Neuronal stem cell (in vitro differentiated cells): Measurements from ENCODE around the gene HNRNPH1.
"Not testable (repeated sequence)": the region's sequence is repeated elsewhere in the genome, so short reads cannot be mapped to it uniquely, and the experiment has no call there.

Experiments used
- DNase-seq: peaks from one replicate; pipeline ENCODE4 v3.0.0-alpha.2; 2013; ENCODE audit warnings: low spot score
- H2AFZ ChIP-seq: one replicate; pipeline ENCODE4 v1.6.1; 2013; ENCODE audit warnings: mild to moderate bottlenecking, low read length, inconsistent platforms
- H2AK5ac ChIP-seq: 2 replicates; pipeline ENCODE4 v1.6.1; 2013; ENCODE audit warnings: low read depth, mild to moderate bottlenecking, inconsistent platforms, low read length, moderate library complexity, mixed read lengths
- H2BK120ac ChIP-seq: 2 replicates; pipeline ENCODE4 v1.6.1; 2013; ENCODE audit warnings: low read depth, mild to moderate bottlenecking, inconsistent platforms, low read length, moderate library complexity, mixed read lengths
- H2BK12ac ChIP-seq: one replicate; pipeline ENCODE4 v1.6.1; 2013; ENCODE audit warnings: low read length, inconsistent platforms
- H2BK15ac ChIP-seq: 2 replicates; pipeline ENCODE4 v1.6.1; 2013; ENCODE audit warnings: mild to moderate bottlenecking, low read length, inconsistent platforms, mixed read lengths
- H2BK5ac ChIP-seq: one replicate; pipeline ENCODE4 v1.6.1; 2013; ENCODE audit warnings: inconsistent platforms, mild to moderate bottlenecking, low read length, moderate library complexity
- H3K14ac ChIP-seq: one replicate; pipeline ENCODE4 v1.6.1; 2013; ENCODE audit warnings: low read length, inconsistent platforms
- H3K18ac ChIP-seq: 2 replicates; pipeline ENCODE4 v1.6.1; 2013; ENCODE audit warnings: low read length, inconsistent platforms
- H3K23ac ChIP-seq: 2 replicates; pipeline ENCODE4 v1.6.1; 2013; ENCODE audit warnings: low read depth, mild to moderate bottlenecking, mixed read lengths, low read length, inconsistent platforms; ENCODE audit not compliant: poor library complexity
- H3K27ac ChIP-seq: replicated peaks from 3 replicates; pipeline ENCODE4 v1.5.1; 2013; ENCODE audit warnings: low read length, inconsistent platforms
- H3K27me3 ChIP-seq, 3 experiments: 2 replicates each; pipeline ENCODE4 v1.6.1; 2013; ENCODE audit warnings: low read length in 3 of 3, mild to moderate bottlenecking in 2 of 3, inconsistent platforms in 1 of 3, low read depth in 1 of 3, mixed read lengths in 1 of 3, moderate library complexity in 1 of 3; ENCODE audit not compliant: control insufficient read depth in 3 of 3, insufficient read depth in 3 of 3
- H3K36me3 ChIP-seq, 2 donors: replicated peaks in 1 of 2; 2 replicates each; pipeline ENCODE4 v1.6.1; 2013; ENCODE audit warnings: low read length in 2 of 2; ENCODE audit not compliant: control insufficient read depth in 2 of 2, insufficient read depth in 2 of 2
- H3K4ac ChIP-seq: 2 replicates; pipeline ENCODE4 v1.6.1; 2013; ENCODE audit warnings: inconsistent platforms, mild to moderate bottlenecking, low read length, moderate library complexity
- H3K4me1 ChIP-seq, 2 donors: 1 replicate in 1 of 2; 2 replicates in 1 of 2; pipeline ENCODE4 v1.6.1; 2013; ENCODE audit warnings: low read length in 2 of 2, low read depth in 1 of 2; ENCODE audit not compliant: control insufficient read depth in 2 of 2, insufficient read depth in 1 of 2
- H3K4me2 ChIP-seq: one replicate; pipeline ENCODE4 v1.6.1; 2013; ENCODE audit warnings: mild to moderate bottlenecking, low read length, inconsistent platforms; ENCODE audit not compliant: insufficient read depth, poor library complexity, severe bottlenecking
- H3K4me3 ChIP-seq, 2 donors: 2 replicates each; pipeline ENCODE4 v1.5.1; 2013; ENCODE audit warnings: low read length in 2 of 2, mild to moderate bottlenecking in 2 of 2, inconsistent platforms in 1 of 2, moderate library complexity in 1 of 2
- H3K79me1 ChIP-seq: one replicate; pipeline ENCODE4 v1.6.1; 2013; ENCODE audit warnings: low read depth, mild to moderate bottlenecking, inconsistent platforms, low read length, moderate library complexity
- H3K9ac ChIP-seq: one replicate; pipeline ENCODE4 v1.6.1; 2013; ENCODE audit warnings: mild to moderate bottlenecking, low read depth, low read length, inconsistent platforms; ENCODE audit not compliant: poor library complexity
- H3K9me3 ChIP-seq, 2 donors: replicated peaks in 1 of 2; 2 replicates each; pipeline versions ENCODE3 to v1.6.1; 2013; ENCODE audit warnings: low read length in 2 of 2, mild to moderate bottlenecking in 2 of 2, inconsistent platforms in 1 of 2, low read depth in 1 of 2, mixed read lengths in 1 of 2, moderate library complexity in 1 of 2; ENCODE audit not compliant: control insufficient read depth in 2 of 2, insufficient read depth in 1 of 2
- H4K8ac ChIP-seq: one replicate; pipeline ENCODE4 v1.6.1; 2013; ENCODE audit warnings: low read depth, mild to moderate bottlenecking, inconsistent platforms, low read length, moderate library complexity
- H4K91ac ChIP-seq: one replicate; pipeline ENCODE4 v1.6.1; 2013; ENCODE audit warnings: low read length, low read depth, mild to moderate bottlenecking, inconsistent platforms; ENCODE audit not compliant: poor library complexity
- WGBS, 2 donors: extraction: QIAGEN DNeasy Blood & Tissue Kit; methylation state at CpG; one replicate each; pipeline ENCODE4 v1.1.7; 2013; ENCODE audit warnings: missing lambda C conversion rate in 2 of 2, mixed read lengths in 1 of 2; ENCODE audit not compliant: insufficient read length in 2 of 2, insufficient replicate concordance in 1 of 2; ENCODE audit errors: extremely low coverage in 2 of 2; 5-methylcytosine and 5-hydroxymethylcytosine counted together

Gene HNRNPH1

DNA sequence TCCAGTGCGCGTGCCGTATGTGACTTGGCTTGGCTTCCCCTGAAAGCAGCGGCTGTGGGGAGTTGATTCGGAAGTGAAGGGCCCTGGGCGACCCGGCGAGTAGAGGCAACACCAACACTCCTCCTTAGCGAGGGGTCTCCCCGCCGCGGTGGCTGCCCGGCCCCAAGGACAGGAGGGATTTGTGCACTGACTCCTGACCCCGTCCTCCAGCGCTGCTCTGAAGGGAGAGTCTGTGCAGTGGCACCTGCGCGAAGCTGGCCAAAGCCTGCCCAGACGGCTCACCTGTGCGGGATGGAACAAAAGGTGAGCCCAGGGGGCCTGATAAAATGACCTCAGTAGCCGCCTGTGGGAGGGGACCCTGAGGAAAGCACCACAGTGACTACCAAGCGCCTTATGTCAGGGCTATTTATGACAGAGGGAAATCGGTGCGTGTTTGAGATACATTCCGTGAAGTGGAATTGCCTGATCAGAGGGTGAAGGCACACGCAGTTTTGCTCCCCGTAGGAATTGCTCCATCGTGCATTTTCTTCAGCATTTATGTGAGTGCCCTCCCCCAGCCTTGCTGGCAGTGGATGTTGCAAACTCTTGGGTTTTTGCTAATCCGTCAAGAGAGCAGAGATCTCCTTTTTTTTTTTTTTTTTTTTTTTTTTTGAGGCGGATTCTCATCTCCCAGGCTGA lies 34.8 kb upstream of the HNRNPH1 start:
- H3K36me3 ChIP-seq, H3K4ac ChIP-seq, H3K9ac ChIP-seq, H3K9me3 ChIP-seq, DNase-seq, H2BK15ac ChIP-seq, H2BK120ac ChIP-seq, H3K23ac ChIP-seq, H4K91ac ChIP-seq, H2BK12ac ChIP-seq, H3K79me1 ChIP-seq, H3K27me3 ChIP-seq, H2AK5ac ChIP-seq, H3K27ac ChIP-seq, H3K18ac ChIP-seq, H3K14ac ChIP-seq, H4K8ac ChIP-seq, H3K4me1 ChIP-seq, H2BK5ac ChIP-seq: not testable (repeated sequence)
- peak overlapping the region; percentile 81 for H2AFZ ChIP-seq
- H3K4me2 ChIP-seq = peak overlapping the region; percentile 56
- peak overlapping the region; percentile 17 to 46 for H3K4me3 ChIP-seq
- no CpG with 5 or more reads among the region's 29 CpGs for WGBS, 2 donors

DNA sequence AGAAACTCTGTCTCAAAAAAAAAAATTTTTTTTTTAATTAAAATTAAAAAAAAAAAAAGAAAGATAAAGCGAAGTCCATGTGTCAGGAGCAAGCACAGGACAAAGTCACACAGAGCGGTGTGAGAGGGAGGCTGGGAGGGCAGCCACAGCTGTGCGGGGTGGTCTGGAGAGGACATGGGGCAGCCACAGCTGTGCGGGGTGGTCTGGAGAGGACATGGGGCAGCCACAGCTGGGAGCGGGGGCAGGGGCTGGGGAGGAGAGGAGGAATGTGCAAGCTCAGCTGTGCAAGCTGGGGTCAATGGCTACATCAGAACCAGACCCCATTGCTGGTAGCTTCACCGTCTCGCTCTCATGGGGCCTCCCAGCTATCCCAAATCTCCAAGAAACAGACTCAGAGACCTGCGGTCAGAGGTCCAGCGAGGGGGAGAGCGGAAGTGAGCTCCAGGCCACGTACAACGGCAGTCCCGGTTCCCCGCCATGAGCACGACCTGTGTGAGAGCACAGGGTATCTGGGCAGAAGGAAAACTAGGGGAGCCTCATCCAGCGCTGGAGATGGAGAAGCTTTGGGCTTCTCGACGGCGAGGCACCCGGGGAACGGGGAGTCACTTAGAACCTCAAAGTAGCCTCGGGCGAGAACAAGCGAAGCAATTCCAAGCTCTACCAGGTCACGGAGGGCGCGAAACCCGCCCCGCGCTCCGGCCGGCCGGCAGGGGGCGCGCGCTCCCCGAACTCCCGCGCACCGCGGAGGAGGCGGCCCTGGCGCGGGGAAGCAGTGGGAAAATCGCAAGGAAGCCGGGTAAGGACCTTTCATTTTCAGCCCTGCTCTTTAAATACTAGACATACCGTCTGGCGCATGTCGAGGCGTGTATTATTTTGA lies 34.1 kb upstream of the HNRNPH1 start:
- H3K9me3 ChIP-seq, H2BK120ac ChIP-seq, H3K4ac ChIP-seq, H3K79me1 ChIP-seq, H3K4me2 ChIP-seq, H4K91ac ChIP-seq, H3K27ac ChIP-seq, H2BK15ac ChIP-seq, H3K4me3 ChIP-seq, H3K9ac ChIP-seq, H3K4me1 ChIP-seq, H3K18ac ChIP-seq, H3K14ac ChIP-seq, H3K23ac ChIP-seq, H3K36me3 ChIP-seq, H2BK5ac ChIP-seq, H3K27me3 ChIP-seq, H2BK12ac ChIP-seq, DNase-seq, H2AK5ac ChIP-seq, H4K8ac ChIP-seq: not testable (repeated sequence)
- WGBS, 2 donors = no CpG with 5 or more reads among the region's 50 CpGs
- H2AFZ ChIP-seq = peak overlapping the region; percentile 56

DNA sequence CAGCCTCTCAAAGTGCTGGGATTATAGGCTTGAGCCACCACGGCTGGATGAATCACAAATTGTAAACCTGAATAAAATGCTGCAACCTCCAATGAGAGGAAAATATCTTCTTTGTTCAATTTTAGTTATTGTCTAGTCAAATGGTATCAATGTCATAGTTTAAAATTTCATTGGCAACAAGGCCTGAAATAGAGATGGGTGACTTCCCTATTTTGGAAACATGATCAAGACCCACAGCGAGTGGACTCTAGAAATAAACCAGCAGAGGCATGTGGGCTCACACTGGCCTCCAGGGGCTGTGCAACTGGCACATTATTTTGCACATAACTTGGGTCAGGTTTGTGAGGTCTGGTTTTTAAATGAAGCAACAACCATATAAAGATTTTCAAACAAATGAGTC lies 29.7 kb upstream of the HNRNPH1 start:
- not testable (repeated sequence) for H3K9ac ChIP-seq, DNase-seq, H3K14ac ChIP-seq, H3K27me3 ChIP-seq, H3K4me1 ChIP-seq, H3K4ac ChIP-seq, H3K79me1 ChIP-seq, H3K27ac ChIP-seq, H3K4me3 ChIP-seq, H2BK120ac ChIP-seq, H3K36me3 ChIP-seq, H3K18ac ChIP-seq, H2BK5ac ChIP-seq, H2AFZ ChIP-seq, H4K91ac ChIP-seq, H4K8ac ChIP-seq, H3K9me3 ChIP-seq, H3K4me2 ChIP-seq, H3K23ac ChIP-seq, H2AK5ac ChIP-seq, H2BK12ac ChIP-seq, H2BK15ac ChIP-seq
- no CpG with 5 or more reads among the region's 2 CpGs for WGBS, 2 donors

DNA sequence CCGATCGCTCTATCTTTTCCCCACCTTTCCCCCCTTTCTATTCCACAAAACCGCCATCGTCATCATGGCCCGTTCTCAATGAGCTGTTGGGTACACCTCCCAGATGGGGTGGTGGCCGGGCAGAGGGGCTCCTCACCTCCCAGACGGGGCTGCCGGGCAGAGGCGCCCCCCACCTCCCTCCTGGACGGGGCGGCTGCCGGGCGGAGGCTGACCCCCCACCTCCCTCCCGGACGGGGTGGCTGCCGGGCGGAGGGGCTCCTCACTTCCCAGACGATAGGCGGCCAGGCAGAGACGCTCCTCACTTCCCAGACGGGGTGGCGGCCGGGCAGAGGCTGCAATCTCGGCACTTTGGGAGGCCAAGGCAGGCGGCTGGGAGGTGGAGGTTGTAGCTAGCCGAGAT lies 26.8 kb upstream of the HNRNPH1 start:
- H3K79me1 ChIP-seq, H2AFZ ChIP-seq, H3K23ac ChIP-seq, H3K4me2 ChIP-seq, H3K36me3 ChIP-seq, H2AK5ac ChIP-seq, H3K27me3 ChIP-seq, H2BK5ac ChIP-seq, H2BK120ac ChIP-seq, H2BK15ac ChIP-seq, H3K4me1 ChIP-seq, H3K9me3 ChIP-seq, H3K4ac ChIP-seq, H3K9ac ChIP-seq, H3K18ac ChIP-seq, H3K14ac ChIP-seq, H4K91ac ChIP-seq, H3K4me3 ChIP-seq, H3K27ac ChIP-seq, H2BK12ac ChIP-seq, DNase-seq, H4K8ac ChIP-seq: not testable (repeated sequence)
- no CpG with 5 or more reads among the region's 26 CpGs for WGBS, 2 donors
